H9 (cell line): Measurements from ENCODE around the gene ANKRD62. TPM values are rescaled to one million over a fixed set of nuclear protein-coding genes. Genes with fewer than 3 reads are reported as not detected.

Experiments used
- DNase-seq: peaks from one replicate; pipeline ENCODE4 v3.0.0-alpha.2; 2017
- H2AFZ ChIP-seq: one replicate; pipeline ENCODE4 v1.6.1; 2013; ENCODE audit warnings: mild to moderate bottlenecking, low read length, control low read depth, moderate library complexity
- H2AK5ac ChIP-seq: 2 replicates; pipeline ENCODE4 v1.6.1; 2013; ENCODE audit warnings: low read length, control low read depth, mixed read lengths; ENCODE audit not compliant: insufficient read length
- H2BK120ac ChIP-seq: one replicate; pipeline ENCODE4 v1.6.1; 2013; ENCODE audit warnings: low read depth, mild to moderate bottlenecking, low read length, control low read depth, inconsistent platforms; ENCODE audit not compliant: poor library complexity, severe bottlenecking
- H2BK12ac ChIP-seq: 2 replicates; pipeline ENCODE4 v1.6.1; 2013; ENCODE audit warnings: low read length, control low read depth, mixed read lengths, low read depth; ENCODE audit not compliant: insufficient read length
- H2BK15ac ChIP-seq: 2 replicates; pipeline ENCODE4 v1.6.1; 2013; ENCODE audit warnings: low read depth, low read length, control low read depth
- H2BK20ac ChIP-seq: one replicate; pipeline ENCODE4 v1.6.1; 2013; ENCODE audit warnings: low read depth, mild to moderate bottlenecking, low read length, control low read depth, inconsistent platforms; ENCODE audit not compliant: poor library complexity, severe bottlenecking
- H2BK5ac ChIP-seq: 2 replicates; pipeline ENCODE4 v1.6.1; 2013; ENCODE audit warnings: low read length, control low read depth, mixed read lengths; ENCODE audit not compliant: insufficient read length
- H3K14ac ChIP-seq: 2 replicates; pipeline ENCODE4 v1.6.1; 2013; ENCODE audit warnings: low read length, control low read depth; ENCODE audit not compliant: insufficient read depth
- H3K18ac ChIP-seq: 2 replicates; pipeline ENCODE4 v1.6.1; 2013; ENCODE audit warnings: low read depth, mild to moderate bottlenecking, mixed read lengths, low read length, control low read depth; ENCODE audit not compliant: insufficient read length
- H3K23ac ChIP-seq: 2 replicates; pipeline ENCODE4 v1.6.1; 2013; ENCODE audit warnings: low read length, control low read depth, mixed read lengths, low read depth; ENCODE audit not compliant: insufficient read length
- H3K23me2 ChIP-seq: 2 replicates; pipeline ENCODE4 v1.6.1; 2013; ENCODE audit warnings: low read depth, mild to moderate bottlenecking, mixed read lengths, low read length, control low read depth; ENCODE audit not compliant: insufficient read length, poor library complexity, severe bottlenecking
- H3K27ac ChIP-seq: 2 replicates; pipeline ENCODE4 v1.5.1; 2013; ENCODE audit warnings: low read length, control low read depth, mixed read lengths, low read depth; ENCODE audit not compliant: insufficient read length
- H3K27me3 ChIP-seq: 2 replicates; pipeline ENCODE4 v1.6.1; 2013; ENCODE audit warnings: low read length, control low read depth, inconsistent platforms; ENCODE audit not compliant: insufficient read depth
- H3K4ac ChIP-seq: 2 replicates; pipeline ENCODE4 v1.6.1; 2013; ENCODE audit warnings: low read depth, mild to moderate bottlenecking, control low read depth, inconsistent platforms, low read length, moderate library complexity
- H3K4me1 ChIP-seq: 2 replicates; pipeline ENCODE4 v1.6.1; 2013; ENCODE audit warnings: low read length, control low read depth, inconsistent platforms; ENCODE audit not compliant: insufficient read depth
- H3K4me2 ChIP-seq: 2 replicates; pipeline ENCODE4 v1.6.1; 2013; ENCODE audit warnings: low read length, control low read depth, mixed read lengths; ENCODE audit not compliant: insufficient read length, insufficient read depth
- H3K56ac ChIP-seq: 2 replicates; pipeline ENCODE4 v1.6.1; 2013; ENCODE audit warnings: low read depth, mild to moderate bottlenecking, mixed read lengths, low read length, control low read depth; ENCODE audit not compliant: insufficient read length
- H3K79me1 ChIP-seq: 2 replicates; pipeline ENCODE4 v1.6.1; 2013; ENCODE audit warnings: low read depth, mild to moderate bottlenecking, moderate library complexity, low read length, control low read depth, inconsistent platforms; ENCODE audit not compliant: insufficient read depth, poor library complexity, severe bottlenecking
- H3K79me2 ChIP-seq: 2 replicates; pipeline ENCODE4 v1.6.1; 2013; ENCODE audit warnings: low read length, control low read depth, inconsistent platforms; ENCODE audit not compliant: insufficient read depth
- H3K9ac ChIP-seq: 2 replicates; pipeline ENCODE4 v1.6.1; 2013; ENCODE audit warnings: low read length, control low read depth, mixed read lengths; ENCODE audit not compliant: insufficient read length; ENCODE audit errors: extremely low read depth
- H3K9me3 ChIP-seq: one replicate; pipeline ENCODE4 v1.6.1; 2013; ENCODE audit warnings: low read depth, low read length, inconsistent platforms; ENCODE audit not compliant: control insufficient read depth
- H3T11ph ChIP-seq: one replicate; pipeline ENCODE4 v1.6.1; 2013; ENCODE audit warnings: mild to moderate bottlenecking, low read length, control low read depth, inconsistent platforms
- H4K20me1 ChIP-seq: one replicate; pipeline ENCODE4 v1.6.1; 2013; ENCODE audit not compliant: control insufficient read depth, insufficient read length, insufficient read depth
- H4K5ac ChIP-seq: 2 replicates; pipeline ENCODE4 v1.6.1; 2013; ENCODE audit warnings: low read depth, mild to moderate bottlenecking, mixed read lengths, low read length, control low read depth; ENCODE audit not compliant: insufficient read length
- H4K8ac ChIP-seq: replicated peaks from 2 replicates; pipeline ENCODE4 v1.6.1; 2013; ENCODE audit warnings: low read length, control low read depth, mixed read lengths, low read depth; ENCODE audit not compliant: insufficient read length
- H4K91ac ChIP-seq: 2 replicates; pipeline ENCODE4 v1.6.1; 2013; ENCODE audit warnings: low read depth, mild to moderate bottlenecking, moderate library complexity, mixed read lengths, low read length, control low read depth; ENCODE audit not compliant: insufficient read length
- H3K27ac Mint-ChIP-seq, 3 experiments: 2 replicates in 2 of 3; 3 replicates in 1 of 3; pipeline ENCODE4 v1.8.0; 2020 to 2021; ENCODE audit warnings: mixed read lengths in 3 of 3, mild to moderate bottlenecking in 1 of 3, moderate library complexity in 1 of 3
- H3K27me3 Mint-ChIP-seq: 2 replicates; pipeline ENCODE4 v1.8.0; 2021; ENCODE audit warnings: low read depth, mild to moderate bottlenecking, moderate library complexity, mixed read lengths
- H3K36me3 Mint-ChIP-seq, 3 experiments: 2 replicates in 2 of 3; 3 replicates in 1 of 3; pipeline ENCODE4 v1.8.0; 2020 to 2021; ENCODE audit warnings: low read depth in 3 of 3, mixed read lengths in 3 of 3; ENCODE audit not compliant: insufficient read depth in 1 of 3
- H3K4me1 Mint-ChIP-seq, 2 experiments: 2 replicates each; pipeline ENCODE4 v1.8.0; 2020; ENCODE audit warnings: mixed read lengths in 2 of 2
- H3K4me3 Mint-ChIP-seq, 2 experiments: 2 replicates in 1 of 2; 3 replicates in 1 of 2; pipeline ENCODE4 v1.8.0; 2020 to 2021; ENCODE audit warnings: mild to moderate bottlenecking in 2 of 2, mixed read lengths in 2 of 2, moderate library complexity in 1 of 2
- H3K9me3 Mint-ChIP-seq, 2 experiments: 2 replicates in 1 of 2; 3 replicates in 1 of 2; pipeline ENCODE4 v1.8.0; 2020; ENCODE audit warnings: mild to moderate bottlenecking in 2 of 2, mixed read lengths in 2 of 2, moderate library complexity in 1 of 2
- WGBS: extraction: QIAGEN DNeasy Blood & Tissue Kit; methylation state at CpG from one replicate; pipeline ENCODE4 v1.1.7; 2013; ENCODE audit warnings: missing lambda C conversion rate, low lambda C conversion rate, mixed read lengths; ENCODE audit not compliant: insufficient read length; ENCODE audit errors: extremely low coverage; 5-methylcytosine and 5-hydroxymethylcytosine counted together
- total RNA-seq: library from RNA; stranded (reverse); gene quantifications from 2 replicates; pipeline ENCODE4 v1.2.1, GENCODE V29; 2021
- TF ChIP-seq, protein P1 (sequence below): fragments of 200-600 bp; sonication (generic); conservative IDR thresholded peaks from 3 replicates; pipeline ENCODE4 v1.8.0; 2021; ENCODE audit warnings: antibody characterized with exemption, mild to moderate bottlenecking

The ANKRD62 gene
- total RNA-seq, 1 experiment from 2014 or later = not detected

GRCh38 chr18:12062974-12063373, 30.7 kb upstream of the ANKRD62 start:
- Mint-ChIP-seq H3K4me3 (no peak overlapping the region), H3K4me1 (no peaks in the 10 kb centered on the region)
- TF ChIP-seq, protein P1, sequence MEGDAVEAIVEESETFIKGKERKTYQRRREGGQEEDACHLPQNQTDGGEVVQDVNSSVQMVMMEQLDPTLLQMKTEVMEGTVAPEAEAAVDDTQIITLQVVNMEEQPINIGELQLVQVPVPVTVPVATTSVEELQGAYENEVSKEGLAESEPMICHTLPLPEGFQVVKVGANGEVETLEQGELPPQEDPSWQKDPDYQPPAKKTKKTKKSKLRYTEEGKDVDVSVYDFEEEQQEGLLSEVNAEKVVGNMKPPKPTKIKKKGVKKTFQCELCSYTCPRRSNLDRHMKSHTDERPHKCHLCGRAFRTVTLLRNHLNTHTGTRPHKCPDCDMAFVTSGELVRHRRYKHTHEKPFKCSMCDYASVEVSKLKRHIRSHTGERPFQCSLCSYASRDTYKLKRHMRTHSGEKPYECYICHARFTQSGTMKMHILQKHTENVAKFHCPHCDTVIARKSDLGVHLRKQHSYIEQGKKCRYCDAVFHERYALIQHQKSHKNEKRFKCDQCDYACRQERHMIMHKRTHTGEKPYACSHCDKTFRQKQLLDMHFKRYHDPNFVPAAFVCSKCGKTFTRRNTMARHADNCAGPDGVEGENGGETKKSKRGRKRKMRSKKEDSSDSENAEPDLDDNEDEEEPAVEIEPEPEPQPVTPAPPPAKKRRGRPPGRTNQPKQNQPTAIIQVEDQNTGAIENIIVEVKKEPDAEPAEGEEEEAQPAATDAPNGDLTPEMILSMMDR = no peak

More at GRCh38 chr18:12062974-12063373, 30.7 kb upstream of the ANKRD62 start:
- no peak overlapping the region for H3K4ac ChIP-seq
- H3K27ac Mint-ChIP-seq = no peak overlapping the region
- H3K18ac ChIP-seq = no peak overlapping the region
- no peak overlapping the region for H3K27ac ChIP-seq
- H3T11ph ChIP-seq = no peak overlapping the region
- H3K27me3 Mint-ChIP-seq = peaks cover 2% of the 10 kb centered on the region
- H3K23me2 ChIP-seq = no peaks in the 10 kb centered on the region
- H4K20me1 ChIP-seq = no peaks in the 10 kb centered on the region
- H4K8ac ChIP-seq = no peak overlapping the region
- no peak for DNase-seq
- no peak overlapping the region for H3K56ac ChIP-seq
- no peak overlapping the region for H2BK12ac ChIP-seq
- H2AK5ac ChIP-seq = no peak overlapping the region
- no peaks in the 10 kb centered on the region for H3K79me2 ChIP-seq
- WGBS = no CpG with 5 or more reads among the region's 4 CpGs
- H2AFZ ChIP-seq = no peak overlapping the region
- H3K4me2 ChIP-seq = no peak overlapping the region
- H3K23ac ChIP-seq = no peak overlapping the region
- no peaks in the 10 kb centered on the region for H3K79me1 ChIP-seq
- no peak overlapping the region for H4K91ac ChIP-seq
- no peak overlapping the region for H4K5ac ChIP-seq
- H2BK5ac ChIP-seq = no peak overlapping the region
- no peak overlapping the region for H2BK20ac ChIP-seq
- H3K9ac ChIP-seq = no peak overlapping the region
- H3K14ac ChIP-seq = no peak overlapping the region
- H3K4me1 ChIP-seq = no peaks in the 10 kb centered on the region
- H3K27me3 ChIP-seq = no peaks in the 10 kb centered on the region
- no peak overlapping the region for H2BK120ac ChIP-seq
- no peak overlapping the region for H2BK15ac ChIP-seq
- no peaks in the 10 kb centered on the region; a peak in 1 of 5 replicates for H3K9me3 Mint-ChIP-seq
- H3K9me3 ChIP-seq = no peaks in the 10 kb centered on the region
- no peaks in the 10 kb centered on the region for H3K36me3 Mint-ChIP-seq
